Measurements from ENCODE around the gene PLTP.

- TF ChIP-seq POLR2A (IDR thresholded peaks at IDR 0.05) = no peak
- no peak for TF ChIP-seq CTCF (IDR thresholded peaks at IDR 0.05)
These were observed 26.9 kb upstream of the PLTP start for GRCh38 chr20:45938727-45939438.
